22Rv1 (cell line): Measurements from ENCODE around the gene SRSF3.

Experiments used
- H3K27ac ChIP-seq: fragments of 450-650 bp; 2 replicates; pipeline ENCODE4 v1.5.1; 2017
- CTCF ChIP-seq: fragments of 450-650 bp; IDR thresholded peaks from 2 replicates; pipeline ENCODE4 v1.5.1; 2017; ENCODE audit warnings: mild to moderate bottlenecking
- ZFX ChIP-seq: fragments of 450-650 bp; IDR thresholded peaks from 2 replicates; pipeline ENCODE4 v1.6.1; 2017; ENCODE audit warnings: antibody characterized with exemption, borderline replicate concordance

Gene SRSF3

GRCh38 chr6:36607683-36608386 lies 13.7 kb downstream of the SRSF3 start:
- H3K27ac ChIP-seq, result peak overlapping the region; percentile 62
- no peak for TF ChIP-seq CTCF
- no peak for TF ChIP-seq ZFX

GRCh38 chr6:36608788-36609563 lies 14.8 kb downstream of the SRSF3 start:
- H3K27ac ChIP-seq, result peak overlapping the region; percentile 62
- TF ChIP-seq CTCF (no peak), ZFX (no peak)

- H3K27ac ChIP-seq, result peak overlapping the region; percentile 62
- no peak for TF ChIP-seq CTCF
- no peak for TF ChIP-seq ZFX
Observed at GRCh38 chr6:36609582-36609981, 15.4 kb downstream of the SRSF3 start.

- TF ChIP-seq CTCF (no peak), ZFX (no peak)
- peak overlapping the region; percentile 62 for H3K27ac ChIP-seq
Observed at GRCh38 chr6:36610041-36610955, 16.1 kb downstream of the SRSF3 start.

- peak overlapping the region; percentile 35 for H3K27ac ChIP-seq
- TF ChIP-seq ZFX (no peak), CTCF (no peak)
Observed at GRCh38 chr6:36610956-36611336, 16.8 kb downstream of the SRSF3 start.

- H3K27ac ChIP-seq, result peak overlapping the region; percentile 35
Observed at GRCh38 chr6:36611679-36612078, 17.5 kb downstream of the SRSF3 start.

- peak overlapping the region; percentile 35; the same call in 1 of the 2 replicates for H3K27ac ChIP-seq
- no peak for TF ChIP-seq CTCF
- TF ChIP-seq ZFX, result no peak
Observed at GRCh38 chr6:36612101-36612625, 18.0 kb downstream of the SRSF3 start.
